ENCODE measurements around the gene DBNDD2.

DBNDD2 gene

GRCh38 chr20:45378191-45378590 is 29.9 kb upstream of the DBNDD2 start, which contains the start of gene TP53TG5:
TSS of gene TP53TG5 (minus strand) at chr20:45378325. CDS start at chr20:45378236, 89 bp downstream.
- no peak for DNase-seq (ENCODE audit: low read depth in 2 of 2)

GRCh38 chr20:45387274-45387673 is 20.8 kb upstream of the DBNDD2 start:
- DNase-seq (ENCODE audit: low read depth in 2 of 2), result no peak

GRCh38 chr20:45390931-45391330 is 17.2 kb upstream of the DBNDD2 start:
- DNase-seq (ENCODE audit: low read depth in 2 of 2), result no peak

GRCh38 chr20:45391559-45391958 is 16.5 kb upstream of the DBNDD2 start:
- DNase-seq (ENCODE audit: low read depth in 2 of 2), result no peak

- no peak for DNase-seq (ENCODE audit: low read depth in 2 of 2)
Observed at GRCh38 chr20:45392733-45393132, 15.4 kb upstream of the DBNDD2 start.

GRCh38 chr20:45394221-45395113 is 13.6 kb upstream of the DBNDD2 start:
- DNase-seq (ENCODE audit: low read depth in 2 of 2), result no peak

- no peak for DNase-seq (ENCODE audit: low read depth in 2 of 2)
Observed at GRCh38 chr20:45395114-45395415, 13.0 kb upstream of the DBNDD2 start.

GRCh38 chr20:45399018-45399417 is 9.1 kb upstream of the DBNDD2 start:
- DNase-seq (ENCODE audit: low read depth in 2 of 2), result no peak

GRCh38 chr20:45400346-45401031 is 7.6 kb upstream of the DBNDD2 start:
- DNase-seq (ENCODE audit: low read depth in 2 of 2), result no peak

- DNase-seq (ENCODE audit: low read depth in 2 of 2), result no peak
Observed at GRCh38 chr20:45402946-45403345, 5.1 kb upstream of the DBNDD2 start.

GRCh38 chr20:45404438-45404837 is 3.7 kb upstream of the DBNDD2 start:
- no peak for DNase-seq (ENCODE audit: low read depth in 2 of 2)

GRCh38 chr20:45405571-45406259 is 2.4 kb upstream of the DBNDD2 start:
- no peak for DNase-seq (ENCODE audit: low read depth in 2 of 2)

GRCh38 chr20:45406260-45407066 is 1.6 kb upstream of the DBNDD2 start:
- no peak for DNase-seq (ENCODE audit: low read depth in 2 of 2)

- no peak for DNase-seq (ENCODE audit: low read depth in 2 of 2)
Observed at GRCh38 chr20:45407067-45407745, 883 bp upstream of the DBNDD2 start.

- no peak for DNase-seq (ENCODE audit: low read depth in 2 of 2)
Observed at GRCh38 chr20:45408646-45409213, 641 bp downstream of the DBNDD2 start.

- no peak for DNase-seq (ENCODE audit: low read depth in 2 of 2)
Observed at GRCh38 chr20:45409521-45410272, 1.6 kb downstream of the DBNDD2 start.

- DNase-seq (ENCODE audit: low read depth in 2 of 2), result no peak
Observed at GRCh38 chr20:45410887-45411286, 2.8 kb downstream of the DBNDD2 start.

- no peak for DNase-seq (ENCODE audit: low read depth in 2 of 2)
Observed at GRCh38 chr20:45412653-45413052, 4.6 kb downstream of the DBNDD2 start.

GRCh38 chr20:45413479-45413878 is 5.4 kb downstream of the DBNDD2 start:
- DNase-seq (ENCODE audit: low read depth in 2 of 2), result no peak

Data from stimulated activated CD4-positive, alpha-beta T cell treated with anti-CD3 and anti-CD28 coated beads, Interleukin-15, amount 100 ng/mL, for 48 hours (primary cell).